Measurements from ENCODE around the gene OR52N4. TPM values are rescaled to one million over a fixed set of nuclear protein-coding genes. Genes with fewer than 3 reads are reported as not detected.

Gene OR52N4
- total RNA-seq = 0.17 TPM in 1 of 2 replicates, not detected in the other

GRCh38 chr11:5753943-5754342 is at the start of gene OR52N4:
OR52N4 (plus strand) TSS chr11:5754243; CDS start chr11:5754741, 498 bp downstream.

GRCh38 chr11:5736396-5736795 is 17.6 kb upstream of the OR52N4 start, which contains the start of gene OR56B1:
OR56B1 (plus strand) TSS chr11:5736448; CDS start chr11:5736517, 69 bp downstream.

GRCh38 chr11:5783255-5783654 is 29.2 kb downstream of the OR52N4 start, which contains the start of gene OR52N5:
OR52N5 (minus strand) TSS chr11:5783355; CDS start chr11:5778634, 4,721 bp downstream.

GRCh38 chr11:5791165-5791564 is 37.1 kb downstream of the OR52N4 start, which contains the start of gene OR52N1:
OR52N1 (minus strand) TSS chr11:5791265; CDS start chr11:5788816, 2,449 bp downstream.

Other genes with a start within 250 kb of the OR52N4 start
- 0.09 and 0.16 TPM in 2 replicates for gene UBQLN3, start 244.3 kb upstream of the OR52N4 start, total RNA-seq
- gene UBQLNL, start 237.5 kb upstream of the OR52N4 start, total RNA-seq = 0.16 and 0.17 TPM in 2 replicates
- gene OR52H1, start 205.7 kb upstream of the OR52N4 start, total RNA-seq = 0.60 and 0.63 TPM in 2 replicates
- gene OR52B6, start 173.4 kb upstream of the OR52N4 start, total RNA-seq = not detected in 2 replicates
- 2.5 and 3.8 TPM in 2 replicates for gene TRIM6, start 157.6 kb upstream of the OR52N4 start, total RNA-seq
- 19.4 and 23.1 TPM in 2 replicates for gene TRIM34, start 129.2 kb upstream of the OR52N4 start, total RNA-seq
- 37.8 and 45.6 TPM in 2 replicates for gene TRIM5, start 69.2 kb upstream of the OR52N4 start, total RNA-seq
- gene TRIM22, start 64.5 kb upstream of the OR52N4 start, total RNA-seq = 151 and 208 TPM in 2 replicates
- under 0.01 TPM in 1 of 2 replicates, not detected in the other for gene OR56B1, start 17.8 kb upstream of the OR52N4 start, total RNA-seq
- not detected in 2 replicates for gene OR52N5, start 29.1 kb downstream of the OR52N4 start, total RNA-seq
- gene OR52N1, start 37.0 kb downstream of the OR52N4 start, total RNA-seq = not detected in 2 replicates
- gene OR52N2, start 54.7 kb downstream of the OR52N4 start, total RNA-seq = not detected in 2 replicates
- gene OR52E6, start 87.7 kb downstream of the OR52N4 start, total RNA-seq = not detected in 2 replicates
- gene OR52E8, start 103.4 kb downstream of the OR52N4 start, total RNA-seq = not detected in 2 replicates
- gene OR52E4, start 126.4 kb downstream of the OR52N4 start, total RNA-seq = not detected in 2 replicates
- not detected in 2 replicates for gene OR52E5, start 139.0 kb downstream of the OR52N4 start, total RNA-seq
- gene OR56A3, start 188.0 kb downstream of the OR52N4 start, total RNA-seq = not detected in 2 replicates
- not detected in 2 replicates for gene OR56A5, start 214.3 kb downstream of the OR52N4 start, total RNA-seq
- not detected in 2 replicates for gene OR52L1, start 232.7 kb downstream of the OR52N4 start, total RNA-seq

All from bronchial smooth muscle cell (primary cell).